Measurements from ENCODE around the gene APBB1IP. TPM values are rescaled to one million over a fixed set of nuclear protein-coding genes. Genes with fewer than 3 reads are reported as not detected.
"Not testable (repeated sequence)": the region's sequence is repeated elsewhere in the genome, so short reads cannot be mapped to it uniquely, and the experiment has no call there.

Gene APBB1IP, protein sequence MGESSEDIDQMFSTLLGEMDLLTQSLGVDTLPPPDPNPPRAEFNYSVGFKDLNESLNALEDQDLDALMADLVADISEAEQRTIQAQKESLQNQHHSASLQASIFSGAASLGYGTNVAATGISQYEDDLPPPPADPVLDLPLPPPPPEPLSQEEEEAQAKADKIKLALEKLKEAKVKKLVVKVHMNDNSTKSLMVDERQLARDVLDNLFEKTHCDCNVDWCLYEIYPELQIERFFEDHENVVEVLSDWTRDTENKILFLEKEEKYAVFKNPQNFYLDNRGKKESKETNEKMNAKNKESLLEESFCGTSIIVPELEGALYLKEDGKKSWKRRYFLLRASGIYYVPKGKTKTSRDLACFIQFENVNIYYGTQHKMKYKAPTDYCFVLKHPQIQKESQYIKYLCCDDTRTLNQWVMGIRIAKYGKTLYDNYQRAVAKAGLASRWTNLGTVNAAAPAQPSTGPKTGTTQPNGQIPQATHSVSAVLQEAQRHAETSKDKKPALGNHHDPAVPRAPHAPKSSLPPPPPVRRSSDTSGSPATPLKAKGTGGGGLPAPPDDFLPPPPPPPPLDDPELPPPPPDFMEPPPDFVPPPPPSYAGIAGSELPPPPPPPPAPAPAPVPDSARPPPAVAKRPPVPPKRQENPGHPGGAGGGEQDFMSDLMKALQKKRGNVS
- polyA plus RNA-seq (2013, experiment 1 of 4): not detected
- polyA plus RNA-seq (2013, experiment 2 of 4): 0.09 TPM
- not detected for polyA plus RNA-seq (2013, experiment 3 of 4)
- polyA plus RNA-seq (2013, experiment 4 of 4): not detected

DNA sequence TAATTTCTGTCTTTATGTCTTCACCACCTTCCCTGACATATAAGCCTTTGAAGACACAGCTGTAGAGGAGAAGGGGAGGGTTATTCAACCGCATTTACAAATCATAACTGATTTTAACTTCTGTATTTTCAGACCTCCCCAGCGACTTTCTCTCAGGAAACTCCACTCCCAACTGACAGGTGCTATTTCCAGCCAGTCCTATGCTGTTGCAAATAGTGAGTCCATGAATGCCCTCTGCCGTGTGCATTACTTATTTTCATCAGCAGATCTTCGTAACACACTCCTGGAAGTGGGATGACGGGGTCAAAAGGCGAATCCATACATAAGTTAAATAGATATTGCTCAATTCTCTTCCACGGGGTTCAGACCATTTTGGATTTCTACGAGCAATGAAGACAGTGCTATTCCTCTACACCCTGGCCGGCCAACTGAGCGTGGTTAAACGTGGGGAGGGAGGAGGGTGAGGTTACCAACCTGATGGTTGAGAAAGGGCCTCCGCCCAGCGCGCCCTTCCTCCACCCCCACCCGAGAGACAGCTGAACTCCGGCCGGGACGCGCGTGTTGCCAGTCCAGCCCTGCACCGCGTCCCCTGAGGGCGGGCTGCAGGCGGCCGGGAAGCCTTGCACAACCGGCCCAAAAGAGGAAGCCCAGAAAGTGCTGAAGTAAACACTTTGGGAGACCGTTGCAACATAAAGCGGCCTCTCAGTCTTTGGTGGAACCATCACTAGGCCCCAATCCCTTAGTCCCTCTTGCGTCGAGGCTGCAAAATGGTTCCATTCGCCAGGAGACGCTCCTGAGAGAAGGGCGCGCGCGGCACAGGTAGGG lies at the start of gene APBB1IP:
Gene APBB1IP (plus strand): TSS at position 705 of the 825 bp plus-strand sequence. CDS start 53,986 bp downstream, outside the sequence.
- Histone ChIP-seq H3K4me1 (ENCODE audit: control insufficient read depth, insufficient read depth, low read length) (no peaks in the 10 kb centered on the region), H3K4me3 (ENCODE audit: insufficient read depth, low read depth, low read length) (peak within 1 kb of the TSS; percentile 26), H3K9me3 (ENCODE audit: control insufficient read depth, low read length) (no peaks in the 10 kb centered on the region), H3K36me3 (ENCODE audit: control insufficient read depth, insufficient read depth, low read length) (no peaks in the 10 kb centered on the region), H3K27ac (ENCODE audit: insufficient read depth, low read depth, low read length, poor library complexity, severe bottlenecking) (no peak within 1 kb of the TSS), H3K27me3 (ENCODE audit: control insufficient read depth, insufficient read depth, low read length, poor library complexity, severe bottlenecking) (peaks cover 34% of the 10 kb centered on the region)
- 51 to 58% methylated on average over 32 to 36 of the region's 36 CpGs for WGBS, 2 experiments

DNA sequence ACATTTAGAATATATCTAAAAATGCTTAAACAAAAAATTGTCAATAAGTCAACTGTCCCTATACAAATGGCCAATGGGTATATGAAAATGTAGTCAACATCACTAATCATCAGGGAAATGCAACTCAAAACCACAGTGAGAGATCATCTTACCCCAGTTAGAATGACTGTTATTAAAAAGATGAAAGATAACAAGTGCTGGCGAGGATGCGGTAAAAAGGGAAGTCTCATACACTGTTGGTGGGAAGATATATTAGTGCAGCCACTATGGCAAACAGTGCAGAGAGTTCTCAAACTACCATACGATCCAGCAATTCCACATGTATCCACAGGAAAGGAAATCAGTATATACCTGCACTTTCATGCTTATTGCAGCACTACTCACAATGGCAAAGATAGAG lies 48.6 kb upstream of the APBB1IP start:
- WGBS, 2 experiments: 96 to 97% methylated on average over 3 of the region's 3 CpGs
- H3K9me3 ChIP-seq (ENCODE audit: control insufficient read depth, low read length): no peaks in the 10 kb centered on the region
- no peaks in the 10 kb centered on the region for H3K4me1 ChIP-seq (ENCODE audit: control insufficient read depth, insufficient read depth, low read length)
- H3K4me3 ChIP-seq (ENCODE audit: insufficient read depth, low read depth, low read length): no peak overlapping the region
- peaks cover 23% of the 10 kb centered on the region for H3K27me3 ChIP-seq (ENCODE audit: control insufficient read depth, insufficient read depth, low read length, poor library complexity, severe bottlenecking)
- no peak overlapping the region for H3K27ac ChIP-seq (ENCODE audit: insufficient read depth, low read depth, low read length, poor library complexity, severe bottlenecking)
- H3K36me3 ChIP-seq (ENCODE audit: control insufficient read depth, insufficient read depth, low read length): no peaks in the 10 kb centered on the region

DNA sequence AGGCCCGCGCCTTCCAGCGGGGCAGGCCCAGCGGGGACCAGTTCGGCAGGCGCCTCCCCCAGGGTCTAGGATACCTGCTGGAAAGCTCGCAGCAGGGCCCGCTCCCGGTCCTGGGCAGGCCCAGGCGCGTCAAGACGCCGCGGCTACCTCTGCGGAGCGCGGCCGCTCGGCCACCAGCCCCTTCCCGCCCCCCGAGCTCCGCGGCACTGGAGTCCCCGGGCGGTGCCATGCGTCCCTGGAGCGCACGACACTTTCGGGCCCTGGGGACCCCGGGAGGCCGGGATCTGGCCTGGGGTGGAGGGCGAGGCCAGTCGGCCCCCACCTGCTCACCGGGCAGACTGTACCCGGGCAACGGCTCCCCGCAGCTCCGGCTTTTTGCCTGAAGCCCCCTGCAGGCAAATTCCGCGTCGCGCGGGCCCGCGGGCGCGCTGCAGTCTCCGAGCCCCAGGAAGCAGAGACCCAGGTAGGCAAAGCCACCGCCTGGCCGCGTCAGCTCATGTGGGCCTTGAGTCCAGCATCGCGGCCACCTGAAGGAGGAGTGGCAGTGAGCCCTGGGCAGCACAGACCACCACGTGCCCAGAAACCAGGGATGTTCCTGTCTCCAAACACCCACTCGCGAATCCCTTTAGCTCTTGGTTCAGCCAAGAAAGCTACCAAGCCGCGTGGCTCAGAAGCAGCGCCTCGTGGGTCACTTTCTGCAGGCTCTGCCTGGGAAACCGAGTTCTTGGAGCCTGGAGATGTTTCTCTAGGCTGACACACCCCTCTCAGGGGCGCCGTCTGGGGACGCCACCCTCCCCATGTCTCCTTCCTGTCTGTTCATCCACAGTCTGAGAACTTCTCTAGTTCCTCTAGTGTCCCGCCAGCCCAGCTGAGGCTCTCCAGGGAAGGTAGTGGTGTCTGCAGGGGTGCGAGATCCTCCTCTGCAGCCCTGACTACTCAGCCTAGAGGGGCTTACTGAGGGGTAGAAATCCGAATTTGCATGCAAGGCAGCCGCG lies 46.1 kb upstream of the APBB1IP start:
- Histone ChIP-seq H3K36me3 (ENCODE audit: control insufficient read depth, insufficient read depth, low read length) (no peaks in the 10 kb centered on the region), H3K27me3 (ENCODE audit: control insufficient read depth, insufficient read depth, low read length, poor library complexity, severe bottlenecking) (peaks cover 23% of the 10 kb centered on the region), H3K9me3 (ENCODE audit: control insufficient read depth, low read length) (no peaks in the 10 kb centered on the region), H3K27ac (ENCODE audit: insufficient read depth, low read depth, low read length, poor library complexity, severe bottlenecking) (no peak overlapping the region), H3K4me3 (ENCODE audit: insufficient read depth, low read depth, low read length) (peak overlapping the region; percentile 40), H3K4me1 (ENCODE audit: control insufficient read depth, insufficient read depth, low read length) (no peaks in the 10 kb centered on the region)
- 25 to 26% methylated on average over 69 of the region's 69 CpGs for WGBS, 2 experiments

DNA sequence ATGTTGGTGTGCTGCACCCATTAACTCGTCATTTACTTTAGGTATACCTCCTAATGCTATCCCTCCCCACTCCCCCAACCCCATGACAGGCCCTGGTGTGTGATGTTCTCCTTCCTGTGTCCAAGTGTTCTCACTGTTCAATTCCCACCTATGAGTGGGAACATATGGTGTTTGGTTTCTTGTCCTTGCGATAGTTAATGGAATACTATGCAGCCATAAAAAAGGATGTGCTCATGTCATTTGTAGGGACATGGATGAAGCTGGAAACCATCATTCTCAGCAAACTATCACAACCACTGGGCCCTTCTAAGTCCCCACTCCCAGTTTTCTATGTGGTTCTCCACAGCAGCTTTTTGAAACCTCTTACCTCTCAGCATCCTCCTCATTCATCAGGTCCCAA lies 39.8 kb upstream of the APBB1IP start:
- WGBS, 2 experiments: 86 to 95% methylated on average over 2 of the region's 2 CpGs
- H3K27me3 ChIP-seq (ENCODE audit: control insufficient read depth, insufficient read depth, low read length, poor library complexity, severe bottlenecking); H3K36me3 ChIP-seq (ENCODE audit: control insufficient read depth, insufficient read depth, low read length); H3K27ac ChIP-seq (ENCODE audit: insufficient read depth, low read depth, low read length, poor library complexity, severe bottlenecking); H3K9me3 ChIP-seq (ENCODE audit: control insufficient read depth, low read length); H3K4me3 ChIP-seq (ENCODE audit: insufficient read depth, low read depth, low read length); H3K4me1 ChIP-seq (ENCODE audit: control insufficient read depth, insufficient read depth, low read length): not testable (repeated sequence)

DNA sequence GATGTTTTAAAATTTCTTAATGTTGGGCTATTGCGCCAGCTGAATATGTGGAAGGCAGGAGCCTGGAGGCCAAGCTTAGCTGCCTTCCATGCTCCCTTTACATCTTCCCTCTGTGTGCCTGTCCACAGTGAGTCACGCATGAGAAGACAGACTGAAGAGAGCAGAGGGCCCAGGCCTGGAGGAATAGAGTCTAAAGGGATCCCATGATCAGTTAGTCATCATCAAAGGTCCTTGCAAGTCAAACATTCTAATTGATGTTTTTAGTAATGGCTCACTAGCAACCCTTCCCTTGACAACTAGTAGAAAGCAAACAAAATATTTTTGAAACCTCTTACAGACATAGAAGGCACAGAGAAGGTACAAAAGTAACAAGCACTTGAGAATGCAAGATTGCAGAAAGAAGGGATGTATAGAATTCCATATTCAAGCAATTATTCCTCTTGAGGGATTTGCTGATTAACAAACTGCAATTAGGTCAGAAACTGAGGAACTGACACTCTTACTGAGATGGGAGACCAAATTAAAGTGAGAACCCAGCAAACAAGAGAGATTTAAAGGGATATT lies 30.7 kb upstream of the APBB1IP start:
- Histone ChIP-seq H3K27me3 (ENCODE audit: control insufficient read depth, insufficient read depth, low read length, poor library complexity, severe bottlenecking) (no peaks in the 10 kb centered on the region), H3K9me3 (ENCODE audit: control insufficient read depth, low read length) (no peaks in the 10 kb centered on the region), H3K36me3 (ENCODE audit: control insufficient read depth, insufficient read depth, low read length) (no peaks in the 10 kb centered on the region), H3K4me1 (ENCODE audit: control insufficient read depth, insufficient read depth, low read length) (no peaks in the 10 kb centered on the region), H3K27ac (ENCODE audit: insufficient read depth, low read depth, low read length, poor library complexity, severe bottlenecking) (no peak overlapping the region), H3K4me3 (ENCODE audit: insufficient read depth, low read depth, low read length) (no peak overlapping the region)
- WGBS, 2 experiments: 92 to 100% methylated on average over 2 of the region's 2 CpGs

DNA sequence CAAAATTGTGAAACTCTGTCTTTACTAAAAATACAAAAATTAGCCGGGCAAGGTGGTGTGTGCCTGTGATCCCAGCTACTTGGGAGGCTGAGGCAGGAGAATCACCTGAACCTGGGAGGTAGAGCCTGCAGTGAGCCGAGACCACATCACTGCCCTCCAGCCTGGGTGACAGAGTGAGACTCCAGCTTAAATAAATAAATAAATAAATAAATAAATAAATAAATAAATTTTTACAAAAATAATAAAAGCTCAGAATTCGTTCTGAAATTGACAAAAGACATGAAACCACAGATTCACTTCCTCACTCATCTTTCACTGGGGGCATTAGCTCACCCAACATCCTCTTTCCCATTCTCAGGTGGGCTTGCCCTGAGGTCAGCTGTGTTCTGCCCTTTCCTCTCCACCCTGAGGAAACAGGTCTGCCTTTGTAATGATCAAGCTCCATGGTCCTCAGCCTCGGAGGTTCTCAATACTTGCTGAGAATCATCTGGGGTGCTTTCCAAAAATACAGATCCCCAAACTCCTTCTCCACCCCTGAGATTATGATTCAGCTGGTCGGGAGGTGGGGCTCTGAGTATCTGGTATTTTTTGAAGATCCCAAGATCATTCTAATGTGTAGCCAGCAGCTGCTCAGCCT lies 29.2 kb upstream of the APBB1IP start:
- Histone ChIP-seq H3K27me3 (ENCODE audit: control insufficient read depth, insufficient read depth, low read length, poor library complexity, severe bottlenecking) (no peaks in the 10 kb centered on the region), H3K4me3 (ENCODE audit: insufficient read depth, low read depth, low read length) (no peak overlapping the region), H3K36me3 (ENCODE audit: control insufficient read depth, insufficient read depth, low read length) (no peaks in the 10 kb centered on the region), H3K4me1 (ENCODE audit: control insufficient read depth, insufficient read depth, low read length) (no peaks in the 10 kb centered on the region), H3K9me3 (ENCODE audit: control insufficient read depth, low read length) (no peaks in the 10 kb centered on the region), H3K27ac (ENCODE audit: insufficient read depth, low read depth, low read length, poor library complexity, severe bottlenecking) (no peak overlapping the region)
- 81 to 92% methylated on average over 4 to 5 of the region's 5 CpGs for WGBS, 2 experiments

DNA sequence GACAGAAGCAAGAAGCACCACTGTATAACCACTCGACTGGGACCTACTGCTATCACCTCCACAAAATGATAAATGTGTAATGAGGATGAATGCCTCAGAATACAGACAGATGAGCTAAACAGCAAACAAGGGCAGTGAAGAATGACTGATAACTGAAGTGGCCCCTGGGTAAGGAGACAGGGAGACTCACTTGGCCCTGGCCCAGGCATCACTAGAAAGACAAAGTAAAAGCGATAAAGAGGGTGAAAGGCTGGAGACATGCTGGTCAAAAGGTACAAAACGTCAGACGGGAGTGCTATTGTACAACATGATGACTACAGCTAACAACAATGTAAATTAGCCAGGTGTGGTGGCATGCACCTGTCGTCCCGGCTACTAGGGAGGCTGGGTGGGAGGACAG lies 27.8 kb upstream of the APBB1IP start:
- H3K27ac ChIP-seq (ENCODE audit: insufficient read depth, low read depth, low read length, poor library complexity, severe bottlenecking): no peak overlapping the region
- H3K27me3 ChIP-seq (ENCODE audit: control insufficient read depth, insufficient read depth, low read length, poor library complexity, severe bottlenecking): no peaks in the 10 kb centered on the region
- H3K9me3 ChIP-seq (ENCODE audit: control insufficient read depth, low read length): no peaks in the 10 kb centered on the region
- H3K36me3 ChIP-seq (ENCODE audit: control insufficient read depth, insufficient read depth, low read length): no peaks in the 10 kb centered on the region
- WGBS, 2 experiments: 88 to 90% methylated on average over 6 of the region's 6 CpGs
- H3K4me1 ChIP-seq (ENCODE audit: control insufficient read depth, insufficient read depth, low read length): no peaks in the 10 kb centered on the region
- no peak overlapping the region for H3K4me3 ChIP-seq (ENCODE audit: insufficient read depth, low read depth, low read length)

DNA sequence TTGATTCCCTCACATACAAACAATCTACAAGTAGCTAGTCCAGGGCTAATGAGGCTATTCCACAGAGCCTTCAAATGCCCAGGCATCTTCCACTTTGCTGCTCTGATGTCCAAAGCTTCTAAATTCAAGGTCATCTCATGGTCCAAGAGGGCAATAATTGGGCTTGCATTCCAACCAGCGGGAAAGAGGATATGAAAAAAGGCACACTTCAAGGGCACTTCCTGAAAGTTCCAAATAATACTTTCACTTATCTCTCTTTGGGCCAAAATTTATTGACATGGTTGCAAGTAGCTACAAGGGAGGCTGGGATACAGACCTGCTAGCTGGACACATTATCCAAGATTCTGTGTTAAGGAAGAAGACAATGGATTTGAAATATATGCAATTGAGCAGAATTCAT lies 25.2 kb upstream of the APBB1IP start:
- H3K27me3 ChIP-seq (ENCODE audit: control insufficient read depth, insufficient read depth, low read length, poor library complexity, severe bottlenecking): no peaks in the 10 kb centered on the region
- H3K36me3 ChIP-seq (ENCODE audit: control insufficient read depth, insufficient read depth, low read length): no peaks in the 10 kb centered on the region
- no peak overlapping the region for H3K27ac ChIP-seq (ENCODE audit: insufficient read depth, low read depth, low read length, poor library complexity, severe bottlenecking)
- H3K4me1 ChIP-seq (ENCODE audit: control insufficient read depth, insufficient read depth, low read length): no peaks in the 10 kb centered on the region
- no peak overlapping the region for H3K4me3 ChIP-seq (ENCODE audit: insufficient read depth, low read depth, low read length)
- 88 to 91% methylated on average over 1 of the region's 1 CpG for WGBS, 2 experiments
- no peaks in the 10 kb centered on the region for H3K9me3 ChIP-seq (ENCODE audit: control insufficient read depth, low read length)

DNA sequence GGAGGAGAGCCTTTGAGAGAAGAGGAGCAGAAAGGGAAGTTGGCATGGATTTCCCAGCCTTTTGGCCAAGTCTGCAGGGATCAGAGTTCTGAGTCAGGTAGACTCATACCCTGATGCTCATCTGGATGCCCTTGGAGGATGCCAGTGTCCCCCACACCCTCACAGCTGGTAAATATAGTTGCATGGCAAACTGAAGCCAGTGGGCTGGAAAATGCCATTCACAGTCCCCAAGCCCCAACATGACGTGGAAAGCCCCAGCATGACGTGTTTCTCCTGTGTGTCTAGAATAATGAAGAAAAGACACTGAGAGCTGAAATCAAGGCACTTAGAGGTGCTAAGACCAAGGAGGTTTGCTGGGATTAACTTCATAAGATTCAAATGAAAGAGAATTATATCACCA lies 24.8 kb upstream of the APBB1IP start:
- H3K27me3 ChIP-seq (ENCODE audit: control insufficient read depth, insufficient read depth, low read length, poor library complexity, severe bottlenecking): no peaks in the 10 kb centered on the region
- H3K4me1 ChIP-seq (ENCODE audit: control insufficient read depth, insufficient read depth, low read length): no peaks in the 10 kb centered on the region
- no peaks in the 10 kb centered on the region for H3K36me3 ChIP-seq (ENCODE audit: control insufficient read depth, insufficient read depth, low read length)
- H3K27ac ChIP-seq (ENCODE audit: insufficient read depth, low read depth, low read length, poor library complexity, severe bottlenecking): no peak overlapping the region
- 87 to 92% methylated on average over 2 of the region's 2 CpGs for WGBS, 2 experiments
- no peaks in the 10 kb centered on the region for H3K9me3 ChIP-seq (ENCODE audit: control insufficient read depth, low read length)
- no peak overlapping the region for H3K4me3 ChIP-seq (ENCODE audit: insufficient read depth, low read depth, low read length)

Data from ectodermal cell (in vitro differentiated cells).